K562 (cell line): ENCODE results near the gene PPA2. TPM values are rescaled to one million over a fixed set of nuclear protein-coding genes. Genes with fewer than 3 reads are reported as not detected.

Source experiments
- ARID4B ChIP-seq: sonication (generic); formaldehyde crosslinking; IDR thresholded peaks from 2 replicates; pipeline ENCODE4 v1.8.0; 2022; ENCODE audit warnings: mild to moderate bottlenecking, missing genetic modification reagents
- CCNT2 ChIP-seq: IDR thresholded peaks from 2 replicates; pipeline ENCODE4 v1.6.1; 2011; ENCODE audit warnings: borderline replicate concordance, low read depth, mild to moderate bottlenecking, moderate library complexity, mixed read lengths, low read length; ENCODE audit not compliant: insufficient read length; ENCODE audit errors: extremely low read depth
- CREB1 ChIP-seq, 2 experiments: sonication (generic) in 1 of 2; formaldehyde crosslinking in 1 of 2; IDR thresholded peaks; 2 replicates each; pipeline versions ENCODE4 v1.6.1 to v1.8.0; 2012 to 2022; ENCODE audit warnings: inconsistent platforms in 1 of 2, mild to moderate bottlenecking in 1 of 2, missing genetic modification reagents in 1 of 2, moderate library complexity in 1 of 2
- ETS2 ChIP-seq: IDR thresholded peaks from 2 replicates; pipeline ENCODE4 v1.6.1; 2016; ENCODE audit warnings: borderline replicate concordance, missing genetic modification characterization, mild to moderate bottlenecking, moderate library complexity, missing compliant biosample characterization; ENCODE audit not compliant: poor library complexity, severe bottlenecking
- GTF2E2 ChIP-seq: fragments of 200-800 bp; sonication (Bioruptor generic); IDR thresholded peaks from 2 replicates; pipeline ENCODE4 v1.6.1; 2016; ENCODE audit warnings: missing genetic modification characterization, missing compliant biosample characterization
- MAZ ChIP-seq, 2 experiments: fragments of 450-650 bp in 1 of 2; sonication (generic) in 1 of 2; formaldehyde crosslinking; IDR thresholded peaks in 1 of 2; conservative IDR thresholded peaks in 1 of 2; 2 replicates each; pipeline versions ENCODE4 v1.4.0 to v1.5.0; 2020; ENCODE audit warnings: mild to moderate bottlenecking in 1 of 2, missing genetic modification reagents in 1 of 2
- MXD1 ChIP-seq: fragments of 250-450 bp; sonication (Bioruptor Pico); IDR thresholded peaks from 2 replicates; pipeline ENCODE4 v1.8.0; 2021; ENCODE audit warnings: borderline replicate concordance, mild to moderate bottlenecking, moderate library complexity; ENCODE audit not compliant: poor library complexity, severe bottlenecking
- PBX2 ChIP-seq, 2 experiments: IDR thresholded peaks in 1 of 2; conservative IDR thresholded peaks in 1 of 2; 2 replicates each; pipeline ENCODE4 v1.6.1; 2016; ENCODE audit warnings: low read depth in 2 of 2, mild to moderate bottlenecking in 1 of 2, missing compliant biosample characterization in 1 of 2, missing genetic modification characterization in 1 of 2, moderate library complexity in 1 of 2
- POLR2G ChIP-seq: fragments of 200-400 bp; formaldehyde crosslinking; IDR thresholded peaks from 2 replicates; pipeline ENCODE4 v1.6.1; 2017; ENCODE audit warnings: low read depth, mild to moderate bottlenecking, antibody characterized with exemption, low read length, moderate library complexity
- ZNF224 ChIP-seq: sonication (generic); formaldehyde crosslinking; IDR thresholded peaks from 2 replicates; pipeline ENCODE4 v1.8.0; 2022; ENCODE audit warnings: mild to moderate bottlenecking, missing genetic modification reagents
- ZNF311 ChIP-seq: fragments of 250-450 bp; sonication (Bioruptor Pico); IDR thresholded peaks from 2 replicates; pipeline ENCODE4 v1.4.0; 2020; ENCODE audit warnings: mild to moderate bottlenecking, moderate library complexity
- ZNF592 ChIP-seq: fragments of 450-650 bp; IDR thresholded peaks from 2 replicates; pipeline ENCODE4 v1.6.1; 2017; ENCODE audit warnings: antibody characterized with exemption, mild to moderate bottlenecking
- ZNF699 ChIP-seq: fragments of 250-450 bp; sonication (Bioruptor Pico); IDR thresholded peaks from 2 replicates; pipeline ENCODE4 v1.8.0; 2021; ENCODE audit warnings: mild to moderate bottlenecking, moderate library complexity; ENCODE audit not compliant: insufficient replicate concordance
- polyA plus RNA-seq, 8 experiments: library from polyadenylated mRNA; depleted of rRNA in 4 of 8; stranded (reverse) in 5 of 8; unstranded in 3 of 8; fragments of >200 nt; fragmentation: Nextera tagmentation in 2 of 8; fragmentation: Illumina TruSeq in 1 of 8; extraction: Ambion mirVana in 2 of 8; extraction: Trizol in 1 of 8; gene quantifications; 2 replicates each; pipeline versions ENCODE4 v1.2.1 to v1.2.3, GENCODE V29; 2011 to 2014; ENCODE audit warnings: inconsistent platforms in 1 of 8, missing spikeins in 1 of 8
- total RNA-seq, 7 experiments: library from RNA; depleted of rRNA in 6 of 7; stranded (reverse); fragments of >200 nt in 6 of 7; fragmentation: Illumina TruSeq in 2 of 7; extraction: Trizol in 2 of 7; gene quantifications; 2 replicates each; pipeline versions ENCODE4 v1.2.1 to v1.2.3, GENCODE V29; 2011 to 2021; ENCODE audit warnings: low replicate concordance in 1 of 7

PPA2 gene
- total and polyA plus RNA-seq, 9 of the 15 experiments (the other 6 are each of a cell fraction or from before 2014, with no cell fraction given), result 48.3 to 190 (median 109) TPM

GRCh38 chr4:105474099-105474518, 247 bp upstream of the PPA2 start (continued):
- TF ChIP-seq ARID4B (CRISPR knock-in tag) (no peak), CCNT2 (peak; percentile 76), MXD1 (CRISPR knock-in tag) (no peak), ETS2 (no peak), CREB1 (IDR thresholded peaks at IDR 0.05) (no peak), CREB1 (CRISPR knock-in tag; IDR thresholded peaks at IDR 0.05) (no peak), ZNF311 (CRISPR knock-in tag) (no peak), POLR2G (no peak), ZNF699 (no peak), ZNF224 (CRISPR knock-in tag) (no peak), MAZ (CRISPR knock-in tag; conservative IDR thresholded peaks at IDR 0.05 in 1 of 2, IDR thresholded peaks at IDR 0.05 in 1 of 2) (no peak; a peak in 1 of 4 replicates), ZNF592 (no peak), PBX2 (CRISPR knock-in tag; IDR thresholded peaks at IDR 0.05; ENCODE audit: low read depth) (no peak), PBX2 (tag; conservative IDR thresholded peaks at IDR 0.05; ENCODE audit: low read depth) (no peak), GTF2E2 (tag) (no peak)
